Progenitor cell of endocrine pancreas (in vitro differentiated cells): Measurements from ENCODE around the gene ADK. TPM values are rescaled to one million over a fixed set of nuclear protein-coding genes. Genes with fewer than 3 reads are reported as not detected.

Experiments used
- DNase-seq: peaks from one replicate; pipeline ENCODE4 v3.0.0; 2021; ENCODE audit warnings: low spot score; ENCODE audit not compliant: unreplicated experiment
- H3K27ac Mint-ChIP-seq: 2 replicates; pipeline ENCODE4 v1.8.0; 2021; ENCODE audit warnings: mild to moderate bottlenecking, moderate library complexity, mixed read lengths
- H3K27me3 Mint-ChIP-seq: 2 replicates; pipeline ENCODE4 v1.8.0; 2021; ENCODE audit warnings: mixed read lengths
- H3K36me3 Mint-ChIP-seq: 2 replicates; pipeline ENCODE4 v1.8.0; 2022; ENCODE audit warnings: mixed read lengths; ENCODE audit not compliant: insufficient read depth
- H3K4me1 Mint-ChIP-seq: 2 replicates; pipeline ENCODE4 v1.8.0; 2021; ENCODE audit warnings: low read depth, mixed read lengths
- H3K4me3 Mint-ChIP-seq: 2 replicates; pipeline ENCODE4 v1.8.0; 2021; ENCODE audit warnings: low read depth, mild to moderate bottlenecking, moderate library complexity, mixed read lengths
- H3K9me3 Mint-ChIP-seq: 2 replicates; pipeline ENCODE4 v1.8.0; 2021; ENCODE audit warnings: low read depth, mixed read lengths
- CTCF ChIP-seq: fragments of 200-600 bp; sonication (generic); IDR thresholded peaks from one replicate; pipeline ENCODE4 v1.5.0; 2021; ENCODE audit warnings: antibody characterized with exemption, mild to moderate bottlenecking; ENCODE audit not compliant: unreplicated experiment
- total RNA-seq: library from RNA; stranded (reverse); gene quantifications from 2 replicates; pipeline ENCODE4 v1.2.1, GENCODE V29; 2021

The ADK gene
- total RNA-seq, 1 donor from 2014 or later: 20.7 TPM

- no peaks in the 10 kb centered on the region for H3K36me3 Mint-ChIP-seq
- TF ChIP-seq CTCF: no peak
- no peak for DNase-seq
- H3K27ac Mint-ChIP-seq: no peak overlapping the region
- H3K4me3 Mint-ChIP-seq: no peak overlapping the region
- no peaks in the 10 kb centered on the region for H3K4me1 Mint-ChIP-seq
- H3K27me3 Mint-ChIP-seq: no peaks in the 10 kb centered on the region
- H3K9me3 Mint-ChIP-seq: peaks cover 14% of the 10 kb centered on the region
Measured at GRCh38 chr10:74733612-74734011, 582.6 kb downstream of the ADK start.

GRCh38 chr10:74736029-74736428 is 585.0 kb downstream of the ADK start:
- H3K36me3 Mint-ChIP-seq: no peaks in the 10 kb centered on the region
- H3K27ac Mint-ChIP-seq: no peak overlapping the region
- H3K4me1 Mint-ChIP-seq: no peaks in the 10 kb centered on the region
- no peaks in the 10 kb centered on the region for H3K27me3 Mint-ChIP-seq
- peaks cover 14% of the 10 kb centered on the region for H3K9me3 Mint-ChIP-seq
- no peak for TF ChIP-seq CTCF
- no peak for DNase-seq
- H3K4me3 Mint-ChIP-seq: no peak overlapping the region

GRCh38 chr10:74738052-74738451 is 587.0 kb downstream of the ADK start:
- Mint-ChIP-seq H3K4me1 (no peaks in the 10 kb centered on the region), H3K27me3 (no peaks in the 10 kb centered on the region), H3K4me3 (no peak overlapping the region), H3K27ac (no peak overlapping the region), H3K9me3 (peaks cover 3% of the 10 kb centered on the region), H3K36me3 (no peaks in the 10 kb centered on the region)
- DNase-seq: no peak
- TF ChIP-seq CTCF: no peak

GRCh38 chr10:74738542-74738941 is 587.5 kb downstream of the ADK start:
- peaks cover 3% of the 10 kb centered on the region for H3K9me3 Mint-ChIP-seq
- no peaks in the 10 kb centered on the region for H3K4me1 Mint-ChIP-seq
- no peak for DNase-seq
- no peaks in the 10 kb centered on the region for H3K27me3 Mint-ChIP-seq
- no peak overlapping the region for H3K4me3 Mint-ChIP-seq
- H3K36me3 Mint-ChIP-seq: no peaks in the 10 kb centered on the region
- no peak overlapping the region for H3K27ac Mint-ChIP-seq
- no peak for TF ChIP-seq CTCF

GRCh38 chr10:74738985-74739567 is 588.1 kb downstream of the ADK start:
- no peak for DNase-seq
- TF ChIP-seq CTCF: no peak
- Mint-ChIP-seq H3K4me1 (no peaks in the 10 kb centered on the region), H3K27me3 (no peaks in the 10 kb centered on the region), H3K9me3 (no peaks in the 10 kb centered on the region), H3K4me3 (no peak overlapping the region), H3K27ac (no peak overlapping the region), H3K36me3 (no peaks in the 10 kb centered on the region)
